SK-N-MC (cell line): Measurements from ENCODE around the gene ZGRF1.
"Not testable (repeated sequence)": the region's sequence is repeated elsewhere in the genome, so short reads cannot be mapped to it uniquely, and the experiment has no call there.

Source experiments
- DNase-seq: peaks from one replicate; pipeline ENCODE4 v3.0.0-alpha.2; 2011; ENCODE audit warnings: low read depth, low spot score
- H3K27ac ChIP-seq: fragments of 200-600 bp; sonication (generic); 2 replicates; pipeline ENCODE4 v1.5.1; 2016; ENCODE audit warnings: mixed run types
- H3K36me3 ChIP-seq: fragments of 200-600 bp; sonication (generic); 2 replicates; pipeline ENCODE4 v1.6.1; 2017; ENCODE audit warnings: antibody characterized with exemption, low read length, mixed read lengths; ENCODE audit not compliant: insufficient read depth
- H3K4me3 ChIP-seq: fragments of 200-600 bp; sonication (generic); 2 replicates; pipeline ENCODE4 v1.5.1; 2016
- H3K9ac ChIP-seq: fragments of 200-600 bp; sonication (generic); 2 replicates; pipeline ENCODE4 v1.8.0; 2017; ENCODE audit warnings: mixed run types, mixed read lengths; ENCODE audit not compliant: insufficient read length
- H3K9me3 ChIP-seq: fragments of 200-600 bp; sonication (generic); 2 replicates; pipeline ENCODE4 v1.6.1; 2017; ENCODE audit warnings: low read depth, mild to moderate bottlenecking, antibody characterized with exemption, low read length, moderate library complexity, mixed read lengths
- EZH2 ChIP-seq: fragments of 200-600 bp; sonication (generic); IDR thresholded peaks from one replicate; pipeline ENCODE4 v1.6.1; 2017; ENCODE audit warnings: antibody characterized with exemption
- FOXP2 ChIP-seq: optimal IDR thresholded peaks from 2 replicates; pipeline ENCODE3; 2011; ENCODE audit warnings: mild to moderate bottlenecking, moderate library complexity; ENCODE audit not compliant: insufficient read depth; ENCODE audit errors: extremely low read length, control extremely low read depth
- POLR2AphosphoS5 ChIP-seq: IDR thresholded peaks from 2 replicates; pipeline ENCODE4 v1.6.1; 2012; ENCODE audit warnings: mild to moderate bottlenecking, low read depth, low read length, borderline replicate concordance

ZGRF1 gene

GRCh38 chr4:112664611-112665010 lies 27.9 kb upstream of the ZGRF1 start:
- no peaks in the 10 kb centered on the region for H3K36me3 ChIP-seq
- TF ChIP-seq POLR2AphosphoS5 (no peak), FOXP2 (no peak), EZH2 (no peak)

DNA sequence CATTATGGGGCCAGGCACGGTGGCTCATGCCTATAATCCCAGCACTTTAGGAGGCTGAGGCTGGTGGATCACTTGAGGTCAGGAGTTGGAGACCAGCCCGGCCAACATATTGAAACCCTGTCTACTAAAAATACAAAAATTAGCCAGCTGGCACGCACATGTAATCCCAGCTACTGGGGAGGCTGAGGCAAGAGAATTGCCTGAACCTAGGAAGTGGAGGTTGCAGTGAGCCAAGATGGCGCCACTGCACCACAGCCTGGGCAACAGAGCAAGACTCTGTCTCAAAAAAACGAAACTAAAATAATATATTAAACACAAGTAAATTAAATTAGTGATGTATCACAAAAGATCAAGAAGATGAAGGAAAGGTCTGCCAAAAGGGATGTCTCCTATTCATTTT lies 19.4 kb upstream of the ZGRF1 start:
- not testable (repeated sequence) for H3K9me3 ChIP-seq, DNase-seq, H3K27ac ChIP-seq, H3K9ac ChIP-seq, H3K4me3 ChIP-seq
- H3K36me3 ChIP-seq = peaks cover 41% of the 10 kb centered on the region

More at GRCh38 chr4:112664611-112665010, 27.9 kb upstream of the ZGRF1 start:
- Histone ChIP-seq H3K4me3 (no peak overlapping the region), H3K27ac (no peak overlapping the region), H3K9ac (no peak overlapping the region), H3K9me3 (no peaks in the 10 kb centered on the region)
- no peak for DNase-seq

DNA sequence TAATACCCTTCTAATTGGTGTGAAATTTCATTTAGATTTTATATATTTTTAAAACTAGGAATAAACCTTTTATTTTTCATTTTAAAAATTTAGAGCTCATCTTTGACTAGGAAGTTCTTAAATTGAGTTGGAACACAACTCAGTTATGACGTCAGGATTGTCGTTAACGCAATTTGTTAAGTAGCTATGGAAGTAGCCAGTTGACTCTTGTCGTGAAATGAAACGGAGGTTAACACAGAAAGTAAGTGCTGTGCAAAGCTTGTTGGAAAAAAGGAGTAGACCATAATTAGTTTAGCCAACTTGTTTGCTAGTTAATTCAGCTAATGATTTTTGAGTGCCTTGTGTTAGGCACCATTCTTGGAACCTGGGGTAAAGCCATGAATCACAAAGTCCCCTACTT lies 18.6 kb upstream of the ZGRF1 start:
- Histone ChIP-seq H3K27ac (no peak overlapping the region), H3K9ac (no peak overlapping the region), H3K4me3 (no peak overlapping the region), H3K9me3 (no peaks in the 10 kb centered on the region), H3K36me3 (peaks cover 48% of the 10 kb centered on the region)
- DNase-seq = no peak
- TF ChIP-seq EZH2 (no peak), POLR2AphosphoS5 (no peak), FOXP2 (no peak)

GRCh38 chr4:112652216-112652615 lies 15.5 kb upstream of the ZGRF1 start:
- DNase-seq = no peak
- Histone ChIP-seq H3K4me3 (no peak overlapping the region), H3K9ac (no peak overlapping the region), H3K27ac (no peak overlapping the region; the same call in 1 of the 2 replicates), H3K36me3 (peaks cover 49% of the 10 kb centered on the region), H3K9me3 (no peaks in the 10 kb centered on the region)
- TF ChIP-seq POLR2AphosphoS5 = no peak
- TF ChIP-seq EZH2 = no peak
- TF ChIP-seq FOXP2 = no peak

- Histone ChIP-seq H3K27ac (no peak overlapping the region), H3K9ac (no peak overlapping the region), H3K4me3 (no peak overlapping the region), H3K36me3 (peaks cover 50% of the 10 kb centered on the region), H3K9me3 (no peaks in the 10 kb centered on the region)
- DNase-seq = no peak
- TF ChIP-seq POLR2AphosphoS5 = no peak
- TF ChIP-seq FOXP2 = no peak
- TF ChIP-seq EZH2 = no peak
Observed at GRCh38 chr4:112651641-112652040, 14.9 kb upstream of the ZGRF1 start.

DNA sequence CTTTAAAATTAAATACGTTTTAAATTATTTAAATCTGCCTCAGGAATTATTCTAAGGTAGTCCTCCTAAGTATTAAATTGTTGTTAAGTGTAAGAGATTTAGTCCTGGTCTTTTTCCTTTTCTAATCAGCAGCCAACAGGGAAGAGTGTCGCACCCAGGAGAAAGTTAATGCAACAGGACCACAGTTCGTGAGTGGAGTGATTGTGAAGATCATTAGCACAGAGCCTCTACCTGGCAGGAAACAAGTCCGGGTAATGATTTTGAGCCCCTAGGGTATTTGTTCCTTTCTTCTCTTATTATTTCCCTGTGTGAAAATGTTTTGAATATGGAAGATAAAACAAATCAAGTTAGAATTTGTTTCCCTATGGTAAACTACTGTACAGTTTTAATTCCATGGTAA lies 13.6 kb upstream of the ZGRF1 start:
- DNase-seq = no peak
- Histone ChIP-seq H3K9me3 (no peaks in the 10 kb centered on the region), H3K9ac (no peak overlapping the region), H3K4me3 (no peak overlapping the region), H3K36me3 (peaks cover 53% of the 10 kb centered on the region), H3K27ac (no peak overlapping the region)
- TF ChIP-seq FOXP2 = no peak
- no peak for TF ChIP-seq EZH2

- no peak for TF ChIP-seq POLR2AphosphoS5
- TF ChIP-seq EZH2 = no peak
- no peak for TF ChIP-seq FOXP2
- Histone ChIP-seq H3K36me3 (peaks cover 51% of the 10 kb centered on the region), H3K9me3 (no peaks in the 10 kb centered on the region), H3K27ac (peak overlapping the region; percentile 15; the same call in 1 of the 2 replicates), H3K9ac (no peak overlapping the region), H3K4me3 (no peak overlapping the region)
- DNase-seq = no peak
Observed at GRCh38 chr4:112649055-112649408, 12.3 kb upstream of the ZGRF1 start.

GRCh38 chr4:112648263-112649054 lies 11.8 kb upstream of the ZGRF1 start:
- DNase-seq = no peak
- Histone ChIP-seq H3K36me3 (peaks cover 46% of the 10 kb centered on the region), H3K9me3 (no peaks in the 10 kb centered on the region), H3K4me3 (no peak overlapping the region), H3K9ac (no peak overlapping the region), H3K27ac (peak overlapping the region; percentile 15; the same call in 1 of the 2 replicates)
- TF ChIP-seq EZH2 = no peak
- TF ChIP-seq POLR2AphosphoS5 = no peak
- TF ChIP-seq FOXP2 = no peak

DNA sequence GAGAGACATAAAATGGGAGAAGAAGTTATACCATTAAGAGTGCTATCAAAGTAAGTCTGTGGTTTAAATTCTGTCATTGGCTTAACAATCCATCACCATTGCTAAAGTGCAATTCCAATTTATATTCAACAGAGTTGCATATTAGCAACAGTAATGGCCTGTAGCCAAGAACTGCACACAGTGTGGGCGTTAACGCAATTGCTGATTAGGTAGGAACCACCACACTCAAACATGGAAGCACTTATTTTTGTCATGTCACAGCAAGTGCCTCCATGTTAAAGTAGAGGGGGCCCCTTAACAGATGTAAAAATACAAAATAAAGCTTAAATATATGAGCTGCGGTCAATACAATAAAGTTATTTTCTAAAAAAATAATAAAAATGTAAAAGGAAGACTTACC lies 11.1 kb upstream of the ZGRF1 start:
- no peak overlapping the region for H3K4me3 ChIP-seq
- peaks cover 43% of the 10 kb centered on the region for H3K36me3 ChIP-seq
- H3K9me3 ChIP-seq = no peaks in the 10 kb centered on the region
- DNase-seq = peak; percentile 16
- H3K27ac ChIP-seq = no peak overlapping the region
- no peak overlapping the region for H3K9ac ChIP-seq
- TF ChIP-seq FOXP2 (no peak), POLR2AphosphoS5 (no peak), EZH2 (no peak)
